Central memory CD8-positive, alpha-beta T cell (primary cell): ENCODE results near the gene GABRB1.

ENCODE experiments used
- ATAC-seq: fragments of 150-1000 bp; cut with Tn5 transposase; replicated peaks from 2 replicates; pipeline ENCODE4 v1.10.0; 2022; ENCODE audit warnings: mild to moderate bottlenecking, moderate FRiP score, moderate number of reproducible peaks; ENCODE audit not compliant: poor library complexity, severe bottlenecking; ENCODE audit errors: extremely low read depth
- DNase-seq, 2 donors: peaks; one replicate each; pipeline ENCODE4 v3.0.0; 2021; ENCODE audit warnings: low spot score in 2 of 2
- H3K27ac Mint-ChIP-seq: one replicate; pipeline ENCODE4 v1.8.0; 2022; ENCODE audit warnings: low read depth, mild to moderate bottlenecking, moderate library complexity, mixed read lengths
- H3K27me3 Mint-ChIP-seq: one replicate; pipeline ENCODE4 v1.8.0; 2022; ENCODE audit warnings: mixed read lengths
- H3K36me3 Mint-ChIP-seq: one replicate; pipeline ENCODE4 v1.8.0; 2022; ENCODE audit warnings: mild to moderate bottlenecking, moderate library complexity, mixed read lengths; ENCODE audit not compliant: insufficient read depth
- H3K4me1 Mint-ChIP-seq: one replicate; pipeline ENCODE4 v1.8.0; 2022; ENCODE audit warnings: mixed read lengths
- H3K4me3 Mint-ChIP-seq: one replicate; pipeline ENCODE4 v1.8.0; 2022; ENCODE audit warnings: mild to moderate bottlenecking, moderate library complexity, mixed read lengths
- H3K9me3 Mint-ChIP-seq: one replicate; pipeline ENCODE4 v1.8.0; 2022; ENCODE audit warnings: mixed read lengths

GABRB1 gene

GRCh38 chr4:47410271-47410670, 378.9 kb downstream of the GABRB1 start:
- ATAC-seq (no peak), DNase-seq (no peak)
- no peaks in the 10 kb centered on the region for H3K36me3 Mint-ChIP-seq
- H3K4me1 Mint-ChIP-seq, result no peaks in the 10 kb centered on the region
- no peaks in the 10 kb centered on the region for H3K9me3 Mint-ChIP-seq
- no peak overlapping the region for H3K4me3 Mint-ChIP-seq
- peaks cover 47% of the 10 kb centered on the region for H3K27me3 Mint-ChIP-seq
- no peak overlapping the region for H3K27ac Mint-ChIP-seq

GRCh38 chr4:47413521-47413920, 382.2 kb downstream of the GABRB1 start:
- DNase-seq (no peak), ATAC-seq (no peak)
- Mint-ChIP-seq H3K27ac (no peak overlapping the region), H3K36me3 (no peaks in the 10 kb centered on the region), H3K27me3 (peaks cover 46% of the 10 kb centered on the region), H3K4me3 (no peak overlapping the region), H3K4me1 (no peaks in the 10 kb centered on the region), H3K9me3 (no peaks in the 10 kb centered on the region)

- Mint-ChIP-seq H3K4me3 (no peak overlapping the region), H3K4me1 (no peaks in the 10 kb centered on the region), H3K9me3 (no peaks in the 10 kb centered on the region), H3K27me3 (peaks cover 25% of the 10 kb centered on the region), H3K27ac (no peak overlapping the region), H3K36me3 (peaks cover 2% of the 10 kb centered on the region)
- DNase-seq, result no peak
- no peak for ATAC-seq
Observed at GRCh38 chr4:47415719-47416118, 384.4 kb downstream of the GABRB1 start.

GRCh38 chr4:47418147-47418546, 386.8 kb downstream of the GABRB1 start:
- Mint-ChIP-seq H3K9me3 (no peaks in the 10 kb centered on the region), H3K36me3 (peaks cover 2% of the 10 kb centered on the region), H3K4me1 (no peaks in the 10 kb centered on the region), H3K27me3 (peaks cover 29% of the 10 kb centered on the region), H3K27ac (no peak overlapping the region), H3K4me3 (no peak overlapping the region)
- ATAC-seq (no peak), DNase-seq (no peak)

- no peak overlapping the region for H3K4me3 Mint-ChIP-seq
- H3K36me3 Mint-ChIP-seq, result peaks cover 2% of the 10 kb centered on the region
- H3K4me1 Mint-ChIP-seq, result no peaks in the 10 kb centered on the region
- H3K9me3 Mint-ChIP-seq, result no peaks in the 10 kb centered on the region
- no peak for ATAC-seq
- H3K27me3 Mint-ChIP-seq, result peaks cover 28% of the 10 kb centered on the region
- no peak for DNase-seq
- H3K27ac Mint-ChIP-seq, result no peak overlapping the region
Observed at GRCh38 chr4:47419296-47419695, 387.9 kb downstream of the GABRB1 start.

GRCh38 chr4:47425628-47426027, 394.3 kb downstream of the GABRB1 start:
- no peak overlapping the region for H3K4me3 Mint-ChIP-seq
- H3K4me1 Mint-ChIP-seq, result no peaks in the 10 kb centered on the region
- no peak overlapping the region for H3K27ac Mint-ChIP-seq
- ATAC-seq, result no peak
- no peaks in the 10 kb centered on the region for H3K36me3 Mint-ChIP-seq
- no peak for DNase-seq
- no peaks in the 10 kb centered on the region for H3K9me3 Mint-ChIP-seq
- H3K27me3 Mint-ChIP-seq, result peaks cover 20% of the 10 kb centered on the region

- no peak overlapping the region for H3K27ac Mint-ChIP-seq
- H3K27me3 Mint-ChIP-seq, result peaks cover 5% of the 10 kb centered on the region
- DNase-seq (no peak), ATAC-seq (no peak)
- no peaks in the 10 kb centered on the region for H3K36me3 Mint-ChIP-seq
- H3K4me3 Mint-ChIP-seq, result no peak overlapping the region
- no peaks in the 10 kb centered on the region for H3K9me3 Mint-ChIP-seq
- no peaks in the 10 kb centered on the region for H3K4me1 Mint-ChIP-seq
Observed at GRCh38 chr4:47427935-47428334, 396.6 kb downstream of the GABRB1 start.

GRCh38 chr4:47432749-47433148, 401.4 kb downstream of the GABRB1 start:
- no peak overlapping the region for H3K27ac Mint-ChIP-seq
- no peak for DNase-seq
- ATAC-seq, result no peak
- H3K4me1 Mint-ChIP-seq, result no peaks in the 10 kb centered on the region
- peaks cover 9% of the 10 kb centered on the region for H3K27me3 Mint-ChIP-seq
- no peak overlapping the region for H3K4me3 Mint-ChIP-seq
- H3K36me3 Mint-ChIP-seq, result no peaks in the 10 kb centered on the region
- no peaks in the 10 kb centered on the region for H3K9me3 Mint-ChIP-seq

- peaks cover 9% of the 10 kb centered on the region for H3K27me3 Mint-ChIP-seq
- no peaks in the 10 kb centered on the region for H3K9me3 Mint-ChIP-seq
- no peaks in the 10 kb centered on the region for H3K4me1 Mint-ChIP-seq
- ATAC-seq (no peak), DNase-seq (no peak)
- no peak overlapping the region for H3K27ac Mint-ChIP-seq
- H3K4me3 Mint-ChIP-seq, result no peak overlapping the region
- H3K36me3 Mint-ChIP-seq, result no peaks in the 10 kb centered on the region
Observed at GRCh38 chr4:47434931-47435330, 403.6 kb downstream of the GABRB1 start.

- DNase-seq (no peak), ATAC-seq (no peak)
- Mint-ChIP-seq H3K27ac (no peak overlapping the region), H3K4me3 (no peak overlapping the region), H3K4me1 (peaks cover 17% of the 10 kb centered on the region), H3K36me3 (no peaks in the 10 kb centered on the region), H3K9me3 (no peaks in the 10 kb centered on the region), H3K27me3 (no peaks in the 10 kb centered on the region)
Observed at GRCh38 chr4:47442980-47443379, 411.6 kb downstream of the GABRB1 start.

GRCh38 chr4:47444031-47444430, 412.7 kb downstream of the GABRB1 start:
- Mint-ChIP-seq H3K4me3 (no peak overlapping the region), H3K27me3 (no peaks in the 10 kb centered on the region), H3K36me3 (no peaks in the 10 kb centered on the region), H3K27ac (no peak overlapping the region), H3K4me1 (peaks cover 17% of the 10 kb centered on the region), H3K9me3 (no peaks in the 10 kb centered on the region)
- ATAC-seq, result no peak
- DNase-seq, result no peak

GRCh38 chr4:47451657-47452056, 420.3 kb downstream of the GABRB1 start:
- Mint-ChIP-seq H3K4me1 (peaks cover 9% of the 10 kb centered on the region), H3K27me3 (no peaks in the 10 kb centered on the region)

GRCh38 chr4:47462799-47463234, 431.4 kb downstream of the GABRB1 start:
- Mint-ChIP-seq H3K4me1 (peaks cover 21% of the 10 kb centered on the region), H3K27me3 (no peaks in the 10 kb centered on the region)

More at GRCh38 chr4:47451657-47452056, 420.3 kb downstream of the GABRB1 start:
- Mint-ChIP-seq H3K9me3 (no peaks in the 10 kb centered on the region), H3K27ac (no peak overlapping the region), H3K36me3 (peaks cover 30% of the 10 kb centered on the region), H3K4me3 (no peak overlapping the region)
- DNase-seq, result no peak
- ATAC-seq, result no peak

More at GRCh38 chr4:47462799-47463234, 431.4 kb downstream of the GABRB1 start:
- Mint-ChIP-seq H3K9me3 (no peaks in the 10 kb centered on the region), H3K4me3 (peak overlapping the region; percentile 90), H3K36me3 (peaks cover 15% of the 10 kb centered on the region), H3K27ac (peak overlapping the region; percentile 89)
- ATAC-seq (peak; percentile 21), DNase-seq (no peak)
